Transverse colon (tissue), 4 donors: ENCODE results near the gene TTLL7. TPM values are rescaled to one million over a fixed set of nuclear protein-coding genes. Genes with fewer than 3 reads are reported as not detected.

ENCODE experiments used
- DNase-seq: peaks from one replicate; pipeline ENCODE4 v3.0.0-alpha.2; 2019
- H3K27ac ChIP-seq, 4 donors: fragments of 200-600 bp; sonication (generic); 2 replicates each; pipeline ENCODE4 v1.5.1; 2016 to 2018; ENCODE audit warnings: inconsistent platforms in 4 of 4
- H3K27me3 ChIP-seq: fragments of 200-600 bp; sonication (generic); 2 replicates; pipeline ENCODE4 v1.5.1; 2017; ENCODE audit warnings: inconsistent platforms
- H3K36me3 ChIP-seq, 4 donors: fragments of 200-600 bp; sonication (generic); 2 replicates each; pipeline ENCODE4 v1.5.1; 2017 to 2019; ENCODE audit warnings: inconsistent platforms in 4 of 4
- H3K4me1 ChIP-seq, 4 donors: fragments of 200-600 bp; sonication (generic); 2 replicates each; pipeline ENCODE4 v1.5.1; 2017 to 2020; ENCODE audit warnings: inconsistent platforms in 4 of 4
- H3K4me3 ChIP-seq, 4 donors: fragments of 200-600 bp; sonication (generic); 1 replicate in 1 of 4; 2 replicates in 3 of 4; pipeline versions ENCODE4 v1.5.1 to v1.6.1; 2017 to 2019; ENCODE audit warnings: inconsistent platforms in 4 of 4
- H3K9me3 ChIP-seq, 2 donors: fragments of 200-600 bp; sonication (generic); 2 replicates each; pipeline ENCODE4 v1.5.1; 2017 to 2019; ENCODE audit warnings: inconsistent platforms in 2 of 2
- EP300 ChIP-seq: sonication (generic); formaldehyde crosslinking; IDR thresholded peaks from one replicate; pipeline ENCODE4 v1.6.1; 2017; ENCODE audit warnings: antibody characterized with exemption, low read depth
- POLR2A ChIP-seq: fragments of 450-650 bp; IDR thresholded peaks from one replicate; pipeline ENCODE4 v1.6.1; 2016; ENCODE audit warnings: antibody characterized with exemption, mild to moderate bottlenecking, moderate library complexity
- POLR2AphosphoS5 ChIP-seq, 3 donors: sonication (generic); formaldehyde crosslinking; IDR thresholded peaks; one replicate each; pipeline ENCODE4 v1.6.1; 2016; ENCODE audit warnings: antibody characterized with exemption in 3 of 3
- WGBS, 2 donors: methylation state at CpG; one replicate each; pipeline ENCODE4 v1.1.5; 2018; ENCODE audit warnings: low coverage in 1 of 2; 5-methylcytosine and 5-hydroxymethylcytosine counted together
- in situ Hi-C, 4 donors: fragments of 200-750 bp; cut with MboI; loops; one replicate each; pipeline versions ENCODE4 v1.15.0 to v1.15.1; 2017; ENCODE audit warnings: low sequenced_read_pairs in 3 of 4, low pct_ligation_motif_present in 1 of 4, low pct_unique_long_range_greater_than_20kb in 1 of 4
- intact Hi-C: fragments of 100-400 bp; cut with DNase I; formaldehyde crosslinking; loops from one replicate; pipeline ENCODE4 v1.15.1; 2023; ENCODE audit warnings: low total_unique reads
- total RNA-seq, 4 donors: library from RNA; depleted of rRNA; stranded (reverse); fragments of >200 nt; gene quantifications; one replicate each; pipeline ENCODE4 v1.1.0, GENCODE V29; 2016
- TF ChIP-seq, protein P1 (sequence below), 5 experiments: fragments of 200-600 bp in 3 of 5; fragments of 450-650 bp in 2 of 5; sonication (generic) in 3 of 5; IDR thresholded peaks; 1 replicate in 2 of 5; 2 replicates in 3 of 5; pipeline ENCODE4 v1.5.1; 2016 to 2017; ENCODE audit warnings: antibody characterized with exemption in 5 of 5, inconsistent platforms in 3 of 5, mild to moderate bottlenecking in 2 of 5, moderate library complexity in 1 of 5

Gene TTLL7
- total RNA-seq, 4 donors from 2014 or later: 2.7 to 9.5 (median 4.2) TPM

- 40 to 43% methylated on average over 2 of the region's 2 CpGs for WGBS, 2 donors
- no peaks in the 10 kb centered on the region for H3K4me1 ChIP-seq
- DNase-seq: no peak
- H3K27ac ChIP-seq: no peak overlapping the region
- no peaks in the 10 kb centered on the region for H3K27me3 ChIP-seq
- no peaks in the 10 kb centered on the region for H3K36me3 ChIP-seq
- no peaks in the 10 kb centered on the region for H3K9me3 ChIP-seq
- TF ChIP-seq POLR2A (no peak), EP300 (no peak), POLR2AphosphoS5 (IDR thresholded peaks at IDR 0.05) (no peak)
- TF ChIP-seq, protein P1, sequence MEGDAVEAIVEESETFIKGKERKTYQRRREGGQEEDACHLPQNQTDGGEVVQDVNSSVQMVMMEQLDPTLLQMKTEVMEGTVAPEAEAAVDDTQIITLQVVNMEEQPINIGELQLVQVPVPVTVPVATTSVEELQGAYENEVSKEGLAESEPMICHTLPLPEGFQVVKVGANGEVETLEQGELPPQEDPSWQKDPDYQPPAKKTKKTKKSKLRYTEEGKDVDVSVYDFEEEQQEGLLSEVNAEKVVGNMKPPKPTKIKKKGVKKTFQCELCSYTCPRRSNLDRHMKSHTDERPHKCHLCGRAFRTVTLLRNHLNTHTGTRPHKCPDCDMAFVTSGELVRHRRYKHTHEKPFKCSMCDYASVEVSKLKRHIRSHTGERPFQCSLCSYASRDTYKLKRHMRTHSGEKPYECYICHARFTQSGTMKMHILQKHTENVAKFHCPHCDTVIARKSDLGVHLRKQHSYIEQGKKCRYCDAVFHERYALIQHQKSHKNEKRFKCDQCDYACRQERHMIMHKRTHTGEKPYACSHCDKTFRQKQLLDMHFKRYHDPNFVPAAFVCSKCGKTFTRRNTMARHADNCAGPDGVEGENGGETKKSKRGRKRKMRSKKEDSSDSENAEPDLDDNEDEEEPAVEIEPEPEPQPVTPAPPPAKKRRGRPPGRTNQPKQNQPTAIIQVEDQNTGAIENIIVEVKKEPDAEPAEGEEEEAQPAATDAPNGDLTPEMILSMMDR (IDR thresholded peaks at IDR 0.05): no peak
- intact Hi-C loops: no loop called here
- in situ Hi-C loops: loop anchor here (25.0 kb wide), 3 partner anchors 524 to 999 kb away; no protein-coding TSS in a partner anchor
- H3K4me3 ChIP-seq: no peak overlapping the region
Measured at GRCh38 chr1:83912876-83913275, 86.1 kb downstream of the TTLL7 start.

DNA sequence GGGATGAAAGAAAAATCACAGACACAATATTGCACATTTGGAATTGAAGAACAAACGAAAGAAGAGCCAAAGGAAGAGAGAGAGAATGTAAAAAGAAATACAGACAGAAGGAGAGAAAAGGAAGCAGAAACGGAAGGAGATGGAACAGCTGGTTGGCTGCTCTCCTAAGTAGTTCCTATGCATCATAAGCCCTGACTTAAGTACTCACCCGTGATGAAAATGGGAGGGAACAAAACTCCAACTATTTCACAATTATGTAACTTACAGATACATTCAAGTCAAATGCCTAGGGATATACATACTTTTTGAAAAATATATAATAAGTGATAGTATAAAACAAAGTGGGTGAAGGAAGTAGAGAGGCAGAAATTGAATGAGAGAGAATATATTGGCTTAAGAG lies 88.5 kb downstream of the TTLL7 start:
- WGBS, 2 donors: 33 to 44% methylated on average over 3 of the region's 3 CpGs
- no peaks in the 10 kb centered on the region for H3K9me3 ChIP-seq
- no peaks in the 10 kb centered on the region for H3K4me1 ChIP-seq
- DNase-seq: no peak
- in situ Hi-C loops: loop anchor here (25.0 kb wide), 3 partner anchors 527 to 1002 kb away; no protein-coding TSS in a partner anchor
- intact Hi-C loops: no loop called here
- no peak overlapping the region for H3K27ac ChIP-seq
- H3K4me3 ChIP-seq: no peak overlapping the region
- H3K27me3 ChIP-seq: no peaks in the 10 kb centered on the region
- TF ChIP-seq, protein P1 (IDR thresholded peaks at IDR 0.05): no peak
- TF ChIP-seq POLR2AphosphoS5 (IDR thresholded peaks at IDR 0.05): no peak
- no peak for TF ChIP-seq EP300
- TF ChIP-seq POLR2A: no peak
- H3K36me3 ChIP-seq: no peaks in the 10 kb centered on the region

- intact Hi-C loops: no loop called here
- DNase-seq: no peak
- H3K36me3 ChIP-seq: no peaks in the 10 kb centered on the region
- no peak for TF ChIP-seq EP300
- no peak for TF ChIP-seq POLR2AphosphoS5 (IDR thresholded peaks at IDR 0.05)
- no peak for TF ChIP-seq POLR2A
- TF ChIP-seq, protein P1 (IDR thresholded peaks at IDR 0.05): no peak
- H3K4me1 ChIP-seq: peaks cover 0 to 3% (median 0%) of the 10 kb centered on the region in 4 donors
- no peak overlapping the region for H3K4me3 ChIP-seq
- H3K27me3 ChIP-seq: no peaks in the 10 kb centered on the region
- in situ Hi-C loops: loop anchor here (25.0 kb wide), 3 partner anchors 528 to 1003 kb away; no protein-coding TSS in a partner anchor
- no peak overlapping the region for H3K27ac ChIP-seq
- H3K9me3 ChIP-seq: no peaks in the 10 kb centered on the region
Measured at GRCh38 chr1:83909687-83910086, 89.2 kb downstream of the TTLL7 start.

GRCh38 chr1:83905315-83905907 lies 93.5 kb downstream of the TTLL7 start:
- Histone ChIP-seq H3K9me3 (no peaks in the 10 kb centered on the region), H3K27me3 (no peaks in the 10 kb centered on the region), H3K36me3 (no peaks in the 10 kb centered on the region), H3K27ac (no peak overlapping the region), H3K4me3 (no peak overlapping the region), H3K4me1 (peaks cover 0 to 15% (median 0%) of the 10 kb centered on the region in 4 donors)
- 46 to 48% methylated on average over 3 of the region's 3 CpGs for WGBS, 2 donors
- intact Hi-C loops (no loop called here), in situ Hi-C loops (loop anchor here (25.0 kb wide), 3 partner anchors 532 to 1007 kb away; no protein-coding TSS in a partner anchor)
- DNase-seq: no peak
- TF ChIP-seq POLR2A (no peak), EP300 (no peak), POLR2AphosphoS5 (IDR thresholded peaks at IDR 0.05) (no peak)
- TF ChIP-seq, protein P1 (IDR thresholded peaks at IDR 0.05): peak; percentile 45 to 75 (median 64)
